Brain microvascular endothelial cell (primary cell): ENCODE results near the gene SLC19A1.

Experiments
- DNase-seq: peaks from one replicate; pipeline ENCODE4 v3.0.0-alpha.2; 2020
- H3K27ac ChIP-seq: fragments of 250-450 bp; sonication (Bioruptor Pico); 2 replicates; pipeline ENCODE4 v1.5.1; 2020; ENCODE audit warnings: mild to moderate bottlenecking, moderate library complexity
- H3K27me3 ChIP-seq: fragments of 250-450 bp; sonication (Bioruptor Pico); replicated peaks from 2 replicates; pipeline ENCODE4 v1.5.1; 2020; ENCODE audit warnings: mild to moderate bottlenecking
- H3K36me3 ChIP-seq: fragments of 250-450 bp; sonication (Bioruptor Pico); replicated peaks from 2 replicates; pipeline ENCODE4 v1.5.1; 2020; ENCODE audit warnings: mild to moderate bottlenecking
- H3K4me3 ChIP-seq: 2 replicates; pipeline ENCODE4 v1.5.1; 2011; ENCODE audit warnings: low read depth, mild to moderate bottlenecking, control low read depth, low read length, moderate library complexity
- in situ Hi-C: cut with HindIII; loops from 2 replicates; pipeline ENCODE4 v1.10.0; 2017; ENCODE audit warnings: low sequenced_read_pairs, low pct_ligation_motif_present
- TF ChIP-seq, protein P1 (sequence below): IDR thresholded peaks from 2 replicates; pipeline ENCODE4 v1.5.1; 2011; ENCODE audit warnings: low read depth, mild to moderate bottlenecking, moderate library complexity, low read length, control low read depth, inconsistent platforms; ENCODE audit errors: missing control alignments

SLC19A1 gene

DNA sequence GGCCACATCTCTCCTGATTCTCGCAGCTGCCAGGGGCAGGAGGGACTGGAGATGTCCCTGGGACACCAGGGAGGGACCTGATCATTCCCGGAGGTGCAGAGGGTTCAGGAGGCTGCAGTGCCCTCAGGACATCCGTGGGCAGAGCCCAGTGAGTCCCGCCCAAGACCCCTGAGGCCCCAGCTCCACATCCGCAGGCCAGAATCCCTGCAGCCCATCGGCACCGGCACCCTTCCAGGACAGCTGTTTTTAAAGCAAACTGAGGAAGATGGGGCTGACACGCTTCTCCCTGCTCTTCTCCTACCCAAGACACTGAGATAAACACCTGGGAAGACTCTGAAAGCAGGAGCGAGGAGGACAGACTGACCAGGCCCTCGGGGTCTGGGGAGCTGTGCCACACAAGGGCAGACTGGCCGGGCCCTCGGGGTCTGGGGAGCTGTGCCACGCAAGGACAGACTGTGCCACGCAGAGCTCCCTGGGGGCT lies 25.5 kb downstream of the SLC19A1 start:
- Histone ChIP-seq H3K36me3 (peaks cover 22% of the 10 kb centered on the region), H3K27me3 (no peaks in the 10 kb centered on the region), H3K27ac (no peak overlapping the region), H3K4me3 (no peak overlapping the region)
- no peak for DNase-seq
- TF ChIP-seq, protein P1, sequence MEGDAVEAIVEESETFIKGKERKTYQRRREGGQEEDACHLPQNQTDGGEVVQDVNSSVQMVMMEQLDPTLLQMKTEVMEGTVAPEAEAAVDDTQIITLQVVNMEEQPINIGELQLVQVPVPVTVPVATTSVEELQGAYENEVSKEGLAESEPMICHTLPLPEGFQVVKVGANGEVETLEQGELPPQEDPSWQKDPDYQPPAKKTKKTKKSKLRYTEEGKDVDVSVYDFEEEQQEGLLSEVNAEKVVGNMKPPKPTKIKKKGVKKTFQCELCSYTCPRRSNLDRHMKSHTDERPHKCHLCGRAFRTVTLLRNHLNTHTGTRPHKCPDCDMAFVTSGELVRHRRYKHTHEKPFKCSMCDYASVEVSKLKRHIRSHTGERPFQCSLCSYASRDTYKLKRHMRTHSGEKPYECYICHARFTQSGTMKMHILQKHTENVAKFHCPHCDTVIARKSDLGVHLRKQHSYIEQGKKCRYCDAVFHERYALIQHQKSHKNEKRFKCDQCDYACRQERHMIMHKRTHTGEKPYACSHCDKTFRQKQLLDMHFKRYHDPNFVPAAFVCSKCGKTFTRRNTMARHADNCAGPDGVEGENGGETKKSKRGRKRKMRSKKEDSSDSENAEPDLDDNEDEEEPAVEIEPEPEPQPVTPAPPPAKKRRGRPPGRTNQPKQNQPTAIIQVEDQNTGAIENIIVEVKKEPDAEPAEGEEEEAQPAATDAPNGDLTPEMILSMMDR: no peak
- in situ Hi-C loops: no loop called here

DNA sequence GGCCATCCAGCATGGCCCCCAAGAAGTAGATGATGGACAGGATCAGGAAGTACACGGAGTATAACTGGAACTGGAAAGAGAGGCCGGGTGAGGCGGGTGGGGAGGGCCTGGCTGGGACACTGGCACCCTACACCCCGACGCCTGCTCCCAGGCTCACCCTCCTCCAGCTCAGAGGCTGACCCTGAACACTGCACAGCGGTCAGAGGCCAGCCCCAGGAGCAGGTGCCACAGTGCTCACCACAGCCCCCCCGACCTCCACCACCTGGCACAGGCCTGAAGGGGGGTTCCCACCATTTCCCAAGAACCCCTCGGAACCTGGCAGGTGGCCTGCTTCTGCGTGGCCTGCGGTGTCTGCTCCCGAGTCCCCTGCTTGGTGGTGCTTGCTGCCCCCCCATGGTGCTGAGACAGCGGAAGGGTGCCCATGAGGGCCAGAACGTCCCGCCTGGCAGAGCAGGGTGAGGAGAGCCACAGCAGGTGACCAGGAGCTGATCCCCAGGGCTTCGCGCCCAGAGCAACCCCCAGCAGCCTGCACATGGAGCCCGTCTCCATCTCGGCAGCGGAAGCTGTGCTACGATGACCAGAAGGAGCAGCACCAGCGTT lies 26.1 kb downstream of the SLC19A1 start:
- TF ChIP-seq, protein P1: no peak
- no peak overlapping the region for H3K4me3 ChIP-seq
- in situ Hi-C loops: no loop called here
- H3K27me3 ChIP-seq: no peaks in the 10 kb centered on the region
- peaks cover 28% of the 10 kb centered on the region for H3K36me3 ChIP-seq
- no peak for DNase-seq
- H3K27ac ChIP-seq: no peak overlapping the region

DNA sequence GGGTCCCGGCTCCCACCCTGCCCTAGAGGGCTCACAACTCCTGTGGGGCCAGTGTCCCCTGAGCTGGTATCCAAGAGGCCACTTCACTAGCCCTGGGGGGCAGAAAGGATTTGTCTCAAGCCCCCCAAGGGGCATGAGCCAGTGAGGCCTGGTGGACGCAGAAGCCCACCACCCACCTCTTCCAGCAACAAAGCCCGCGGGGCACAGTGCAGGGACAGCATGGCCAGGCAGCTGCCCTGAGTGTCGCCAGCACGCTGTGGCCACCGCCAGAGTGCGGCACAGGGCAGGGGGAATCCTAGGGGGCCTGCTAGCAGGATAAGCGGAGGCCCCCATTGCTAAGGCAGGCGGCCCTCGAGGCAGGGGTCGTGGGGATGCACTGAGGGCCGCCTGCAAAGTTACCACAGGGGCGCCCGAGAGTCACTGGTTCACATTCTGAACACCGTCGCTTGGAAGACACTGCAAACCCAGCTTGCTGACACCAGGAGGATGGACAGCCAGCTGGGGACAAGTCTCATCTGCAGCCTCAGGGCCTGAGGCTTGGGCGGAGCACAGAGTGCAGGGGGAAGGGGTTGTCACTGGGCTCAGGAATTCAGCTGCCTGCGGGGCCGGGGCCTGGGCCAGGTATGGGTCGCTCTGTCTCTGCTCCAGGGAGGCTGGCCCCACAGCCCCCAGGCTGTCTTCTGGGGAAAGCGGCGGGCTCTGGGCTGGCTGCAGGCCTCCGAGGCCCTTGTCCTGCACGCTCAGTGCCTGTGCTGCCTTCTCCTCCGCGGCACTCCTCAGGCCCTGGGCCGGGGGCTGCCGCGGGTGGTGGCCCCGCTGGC lies 26.8 kb downstream of the SLC19A1 start:
- Histone ChIP-seq H3K27ac (no peak overlapping the region), H3K27me3 (no peaks in the 10 kb centered on the region), H3K36me3 (peaks cover 32% of the 10 kb centered on the region), H3K4me3 (no peak overlapping the region)
- DNase-seq: no peak
- TF ChIP-seq, protein P1: no peak
- in situ Hi-C loops: no loop called here

DNA sequence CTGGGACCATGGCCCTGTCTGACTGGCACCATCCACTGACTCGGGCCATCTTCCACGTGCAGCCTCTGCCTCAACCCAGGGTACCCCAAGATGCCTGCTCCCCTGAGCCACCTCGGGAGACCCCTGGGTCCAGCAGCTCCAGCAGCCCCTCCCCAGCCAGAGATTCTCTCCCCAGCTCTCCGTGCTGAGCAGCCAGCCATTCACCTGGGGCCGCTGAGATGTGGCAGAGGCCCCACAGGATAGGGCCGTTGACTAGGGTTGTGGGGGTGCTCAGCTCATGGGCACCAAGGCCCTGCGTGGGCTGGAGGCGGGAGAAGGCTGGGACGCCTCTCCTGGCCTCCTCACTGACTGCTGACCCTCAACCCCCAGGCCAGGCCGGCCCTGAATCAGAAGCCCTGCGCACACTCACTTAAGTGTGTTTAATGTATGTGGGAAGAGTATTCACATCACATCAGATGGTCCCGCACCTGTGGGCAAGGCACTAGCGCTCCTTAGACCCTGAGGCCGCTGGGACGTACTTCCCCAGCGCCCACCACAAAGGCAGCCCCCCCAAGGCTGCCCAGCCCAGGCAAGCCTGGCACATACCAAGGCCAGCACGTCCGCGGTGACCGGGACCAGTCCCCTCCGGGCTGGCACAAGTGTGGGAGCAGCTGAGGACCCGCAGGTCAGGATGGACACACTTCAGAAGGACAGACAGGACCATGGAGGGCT lies 27.8 kb downstream of the SLC19A1 start:
- in situ Hi-C loops: no loop called here
- H3K27me3 ChIP-seq: no peaks in the 10 kb centered on the region
- DNase-seq: no peak
- no peak overlapping the region for H3K27ac ChIP-seq
- TF ChIP-seq, protein P1: no peak
- peaks cover 39% of the 10 kb centered on the region for H3K36me3 ChIP-seq
- no peak overlapping the region for H3K4me3 ChIP-seq

DNA sequence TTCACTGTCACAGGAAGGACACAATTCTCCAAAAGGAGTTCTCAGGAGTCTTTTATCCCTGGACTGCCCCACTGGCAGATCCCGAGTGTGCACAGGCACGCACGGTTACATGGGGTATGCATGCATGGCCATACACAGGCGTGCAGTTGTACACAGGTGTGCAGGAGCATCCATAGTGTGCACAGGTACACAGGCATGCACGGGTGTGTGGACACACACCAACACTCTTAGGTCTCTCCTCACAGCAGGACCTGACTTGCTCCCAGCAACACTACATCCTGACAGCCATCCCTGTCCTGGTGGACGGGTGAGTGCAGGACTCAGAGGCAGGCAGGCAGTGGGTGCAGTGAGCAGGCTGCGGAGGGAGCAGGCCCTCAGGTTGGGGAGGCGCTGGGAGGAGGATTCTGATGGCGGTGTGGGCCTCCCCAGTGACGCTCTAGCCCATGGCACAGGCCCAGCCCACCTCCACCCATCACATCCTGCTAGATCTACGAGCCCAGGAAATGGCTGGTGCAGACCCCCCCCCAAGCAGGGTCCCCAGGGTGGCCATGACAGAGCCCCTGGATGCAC lies 28.4 kb downstream of the SLC19A1 start:
- in situ Hi-C loops: no loop called here
- TF ChIP-seq, protein P1: no peak
- no peaks in the 10 kb centered on the region for H3K27me3 ChIP-seq
- DNase-seq: no peak
- no peak overlapping the region for H3K4me3 ChIP-seq
- peaks cover 46% of the 10 kb centered on the region for H3K36me3 ChIP-seq
- H3K27ac ChIP-seq: no peak overlapping the region
